HG03066 (cell line): ENCODE data around the gene SOD1.

ENCODE experiments used
- ATAC-seq: cut with Tn5 transposase; IDR thresholded peaks from one replicate; pipeline ENCODE4 v1.9.1; 2021; ENCODE audit warnings: low read depth; ENCODE audit not compliant: unreplicated experiment

SOD1 gene

GRCh38 chr21:31678478-31678877 lies 19.0 kb downstream of the SOD1 start:
- no peak for ATAC-seq

GRCh38 chr21:31682620-31683019 lies 23.1 kb downstream of the SOD1 start:
- ATAC-seq = no peak

- ATAC-seq = no peak
Observed at GRCh38 chr21:31683029-31683428, 23.5 kb downstream of the SOD1 start.

GRCh38 chr21:31684918-31685317 lies 25.4 kb downstream of the SOD1 start:
- no peak for ATAC-seq

- no peak for ATAC-seq
Observed at GRCh38 chr21:31686272-31686915, 26.9 kb downstream of the SOD1 start.

GRCh38 chr21:31687108-31687507 lies 27.6 kb downstream of the SOD1 start:
- no peak for ATAC-seq

- ATAC-seq = no peak
Observed at GRCh38 chr21:31688603-31689368, 29.3 kb downstream of the SOD1 start.

- ATAC-seq = no peak
Observed at GRCh38 chr21:31693222-31693621, 33.7 kb downstream of the SOD1 start.

- ATAC-seq = no peak
Observed at GRCh38 chr21:31696424-31696823, 36.9 kb downstream of the SOD1 start.

- ATAC-seq = no peak
Observed at GRCh38 chr21:31698461-31698860, 39.0 kb downstream of the SOD1 start.

- ATAC-seq = no peak
Observed at GRCh38 chr21:31700040-31700439, 40.5 kb downstream of the SOD1 start.

GRCh38 chr21:31706562-31706961 lies 47.1 kb downstream of the SOD1 start:
- no peak for ATAC-seq

GRCh38 chr21:31707499-31707898 lies 48.0 kb downstream of the SOD1 start:
- no peak for ATAC-seq

GRCh38 chr21:31708541-31708940 lies 49.0 kb downstream of the SOD1 start:
- ATAC-seq = no peak

GRCh38 chr21:31710586-31710985 lies 51.1 kb downstream of the SOD1 start:
- no peak for ATAC-seq

- ATAC-seq = no peak
Observed at GRCh38 chr21:31711326-31711725, 51.8 kb downstream of the SOD1 start.

GRCh38 chr21:31711745-31712285 lies 52.3 kb downstream of the SOD1 start:
- no peak for ATAC-seq

- no peak for ATAC-seq
Observed at GRCh38 chr21:31713115-31713514, 53.6 kb downstream of the SOD1 start.

GRCh38 chr21:31713973-31714740 lies 54.7 kb downstream of the SOD1 start:
- no peak for ATAC-seq

GRCh38 chr21:31714741-31715365 lies 55.4 kb downstream of the SOD1 start:
- ATAC-seq = no peak

GRCh38 chr21:31716106-31716505 lies 56.6 kb downstream of the SOD1 start:
- ATAC-seq = no peak
